Stimulated activated CD4-positive, alpha-beta T cell treated with anti-CD3 and anti-CD28 coated beads, Interleukin-1b, Interleukin-23, amount 100 ng/mL, for 24 hours (primary cell): ENCODE measurements around the gene HOXC10.

Source experiments
- DNase-seq, 4 experiments: peaks; one replicate each; pipeline ENCODE4 v3.0.0-alpha.2; 2020; ENCODE audit warnings: low read depth in 4 of 4, low spot score in 1 of 4

Gene HOXC10

DNA sequence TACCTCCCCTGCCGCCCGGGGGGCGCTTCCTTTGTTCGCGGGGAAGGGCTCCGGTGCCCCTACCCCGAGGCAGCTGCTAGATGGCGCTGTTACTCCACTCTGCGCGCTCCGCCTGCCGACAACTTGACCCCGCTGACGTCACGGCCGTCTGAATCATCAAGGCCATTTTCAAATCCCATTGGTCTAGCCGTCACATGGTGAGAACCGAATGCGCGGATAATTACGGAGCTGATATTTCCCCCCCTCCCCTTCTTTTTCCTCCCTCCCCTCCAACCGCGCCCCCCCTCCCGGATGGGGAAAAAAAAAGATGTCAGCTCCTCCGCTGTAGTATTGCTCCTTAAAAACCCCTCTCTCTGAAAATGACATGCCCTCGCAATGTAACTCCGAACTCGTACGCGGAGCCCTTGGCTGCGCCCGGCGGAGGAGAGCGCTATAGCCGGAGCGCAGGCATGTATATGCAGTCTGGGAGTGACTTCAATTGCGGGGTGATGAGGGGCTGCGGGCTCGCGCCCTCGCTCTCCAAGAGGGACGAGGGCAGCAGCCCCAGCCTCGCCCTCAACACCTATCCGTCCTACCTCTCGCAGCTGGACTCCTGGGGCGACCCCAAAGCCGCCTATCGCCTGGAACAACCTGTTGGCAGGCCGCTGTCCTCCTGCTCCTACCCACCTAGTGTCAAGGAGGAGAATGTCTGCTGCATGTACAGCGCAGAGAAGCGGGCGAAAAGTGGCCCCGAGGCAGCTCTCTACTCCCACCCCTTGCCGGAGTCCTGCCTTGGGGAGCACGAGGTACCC, at the start of gene HOXC10:
HOXC10 (plus strand) TSS at position 246 of the 791 bp plus-strand sequence; CDS start at position 360, 114 bp downstream.
- peak; percentile 51 to 85 (median 68) for DNase-seq

DNA sequence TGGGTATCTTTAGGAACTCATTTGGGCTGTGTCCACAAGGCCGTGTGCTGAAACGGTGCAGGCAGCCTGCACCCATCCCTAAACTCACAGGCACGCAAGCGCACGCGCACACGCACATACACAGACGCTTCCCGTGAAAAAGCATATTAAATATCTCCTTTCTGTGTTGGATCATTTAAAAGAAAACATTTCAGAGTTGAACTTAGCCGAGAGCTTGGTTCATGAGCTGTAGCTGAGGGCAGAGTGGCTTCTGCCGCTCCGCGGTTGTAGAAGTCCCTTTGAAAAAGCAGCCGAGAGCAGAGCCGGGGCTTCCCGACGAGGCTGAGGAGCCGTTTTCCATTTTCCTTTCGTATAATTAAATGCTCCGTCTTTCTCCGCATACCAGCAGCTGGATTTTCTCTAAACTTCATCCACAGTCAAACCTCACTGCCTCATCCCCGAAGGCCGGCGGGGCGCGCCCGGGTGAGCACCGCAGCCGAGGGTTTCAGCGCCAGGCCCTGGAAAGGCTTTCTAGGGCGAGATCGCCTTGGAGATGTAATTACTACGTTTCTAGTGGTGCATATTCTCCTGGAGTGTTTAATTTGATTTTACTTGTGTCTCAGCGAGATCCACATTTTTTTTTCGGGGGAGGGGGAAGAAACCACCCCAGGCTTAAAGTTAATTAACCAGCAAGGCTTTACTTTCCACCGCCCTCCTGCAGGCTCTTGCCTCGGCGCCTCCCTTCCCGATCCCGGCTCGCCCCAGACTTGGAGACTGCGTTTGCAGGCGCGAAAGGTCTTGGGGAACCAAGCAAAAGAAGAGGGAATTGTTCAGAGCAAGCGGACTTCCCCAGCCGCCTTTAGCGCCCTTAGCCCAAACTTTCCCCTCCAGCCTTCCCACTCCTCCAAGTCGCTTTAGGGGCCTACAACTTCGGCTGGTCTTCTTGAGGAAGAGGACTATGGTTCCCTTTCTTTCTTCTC, 49.3 kb upstream of the HOXC10 start:
- no peak for DNase-seq

- no peak for DNase-seq
These were observed 47.8 kb upstream of the HOXC10 start for GRCh38 chr12:53937099-53937498.

DNA sequence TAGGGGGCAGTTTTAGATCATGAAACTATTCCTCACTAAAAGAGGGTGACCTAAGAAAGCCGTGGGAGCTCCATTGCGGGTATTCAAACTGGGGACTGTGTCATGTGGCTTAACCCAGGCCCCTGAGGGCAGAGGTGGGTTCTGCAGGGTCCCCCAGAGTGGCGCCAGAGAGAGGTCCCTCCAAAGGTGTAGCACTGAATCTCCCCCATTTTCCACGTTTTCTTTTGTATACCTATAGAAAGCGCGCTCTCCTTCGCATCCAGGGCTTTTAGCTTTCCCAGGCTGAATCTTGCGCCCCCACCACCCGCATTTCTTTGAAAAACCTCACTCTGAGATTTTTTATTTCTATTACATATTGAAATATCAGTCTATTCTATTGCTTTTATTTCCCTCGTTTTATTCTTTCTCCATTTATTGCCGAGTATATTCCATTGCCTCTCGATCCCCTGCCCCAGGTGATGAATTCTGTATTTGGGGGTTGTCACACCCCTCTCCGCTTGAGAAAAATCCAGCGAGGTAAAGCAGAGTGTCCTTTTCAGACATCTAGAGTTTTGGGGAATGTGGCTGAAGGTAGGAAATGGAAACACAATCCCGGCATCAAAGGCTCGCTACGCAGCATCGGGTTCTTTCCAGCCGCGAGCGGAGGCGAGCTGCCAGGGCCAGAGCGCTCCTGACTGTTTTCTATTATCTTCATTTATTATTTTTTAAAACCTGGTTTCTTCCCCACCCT, 47.2 kb upstream of the HOXC10 start:
- no peak for DNase-seq

DNA sequence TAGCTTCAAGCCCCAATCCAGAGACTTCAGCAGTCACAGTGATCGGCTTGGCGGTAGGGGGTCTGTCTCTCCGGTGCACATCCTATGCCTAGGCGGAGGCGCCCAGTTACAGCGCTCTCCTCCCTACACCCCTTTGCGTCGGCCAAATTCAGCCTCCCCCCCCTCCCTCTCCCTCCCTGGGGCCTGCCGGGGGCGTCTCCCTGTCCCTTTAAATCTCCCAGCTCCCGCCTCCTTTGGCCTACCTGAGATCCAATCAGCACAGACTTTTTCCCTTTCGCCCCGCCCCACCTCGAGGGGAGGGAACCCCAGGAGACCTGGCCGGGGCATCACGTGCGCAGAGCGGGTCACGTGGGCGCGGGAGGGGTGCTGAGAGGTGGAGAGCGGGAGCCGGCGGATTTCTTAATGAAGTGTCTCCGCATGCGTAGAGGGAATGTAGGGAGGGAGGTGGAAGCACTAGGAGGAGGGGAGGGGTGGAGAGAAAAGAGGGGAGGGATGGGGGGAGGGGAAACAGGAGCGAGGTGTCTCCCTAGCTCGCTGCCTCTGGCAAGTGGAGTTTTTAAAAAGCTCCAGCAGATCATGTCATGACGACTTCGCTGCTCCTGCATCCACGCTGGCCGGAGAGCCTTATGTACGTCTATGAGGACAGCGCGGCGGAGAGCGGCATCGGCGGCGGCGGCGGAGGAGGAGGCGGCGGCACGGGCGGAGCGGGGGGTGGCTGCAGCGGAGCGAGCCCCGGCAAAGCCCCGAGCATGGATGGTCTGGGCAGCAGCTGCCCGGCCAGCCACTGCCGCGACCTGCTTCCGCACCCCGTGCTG, 46.4 kb upstream of the HOXC10 start, which contains the start of gene HOXC13:
HOXC13 (plus strand) TSS at position 506 of the 815 bp plus-strand sequence; CDS start at position 582, 76 bp downstream.
- peak in 3 of 4 experiments; percentile 10 to 53 (median 45) for DNase-seq

- no peak for DNase-seq
These were observed 45.5 kb upstream of the HOXC10 start for GRCh38 chr12:53939141-53940108.

- DNase-seq = no peak
These were observed 44.4 kb upstream of the HOXC10 start for GRCh38 chr12:53940443-53941014.

GRCh38 chr12:53941187-53941586, 43.8 kb upstream of the HOXC10 start:
- DNase-seq = no peak

DNA sequence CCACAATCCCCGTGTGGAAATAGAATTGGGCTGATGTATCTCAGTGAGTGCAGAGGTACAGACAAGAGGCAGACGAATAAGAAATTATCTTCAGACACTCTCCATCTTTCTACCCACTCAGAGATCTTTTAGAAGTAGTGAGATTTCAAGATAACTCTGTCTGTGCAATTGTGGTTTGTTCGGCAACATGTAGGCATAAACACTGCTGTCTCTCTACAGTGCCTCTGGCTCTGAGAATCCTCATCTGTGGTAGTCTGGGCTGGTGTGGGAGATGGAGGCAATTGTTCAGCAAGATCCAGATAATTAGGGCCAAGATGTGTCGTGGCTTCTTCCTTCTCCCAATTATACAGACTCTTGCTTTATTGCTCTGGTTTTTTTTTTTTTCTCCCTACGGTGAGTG, 43.2 kb upstream of the HOXC10 start:
- DNase-seq = no peak

DNA sequence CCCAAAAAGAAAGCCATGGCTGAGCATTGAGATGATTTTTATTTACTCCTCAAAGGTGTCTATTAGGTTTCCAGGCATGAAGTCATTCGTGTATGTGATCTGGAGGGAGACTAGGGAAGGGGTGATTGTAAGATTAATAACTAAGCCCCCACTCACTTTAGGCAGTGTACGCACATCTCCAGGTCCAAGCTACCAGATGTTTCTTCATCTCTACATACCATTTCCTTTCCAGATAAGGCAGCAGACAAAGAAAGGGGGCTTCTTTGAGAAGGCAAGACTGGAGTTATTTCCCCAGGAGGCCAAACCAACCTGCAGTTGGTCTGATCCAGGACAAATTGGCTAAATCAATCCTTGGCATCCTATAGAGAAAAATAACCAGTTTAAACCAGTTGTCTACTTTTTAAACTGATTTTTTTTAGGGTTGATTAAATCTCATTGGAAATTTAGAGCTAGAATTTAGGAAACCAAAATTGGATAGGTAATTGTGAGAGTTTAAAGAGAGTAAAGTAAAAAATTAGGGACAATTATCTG, 42.4 kb upstream of the HOXC10 start:
- DNase-seq = no peak

- DNase-seq = no peak
These were observed 40.7 kb upstream of the HOXC10 start for GRCh38 chr12:53944209-53944608.

GRCh38 chr12:53944907-53945847, 39.8 kb upstream of the HOXC10 start:
- DNase-seq = no peak

DNA sequence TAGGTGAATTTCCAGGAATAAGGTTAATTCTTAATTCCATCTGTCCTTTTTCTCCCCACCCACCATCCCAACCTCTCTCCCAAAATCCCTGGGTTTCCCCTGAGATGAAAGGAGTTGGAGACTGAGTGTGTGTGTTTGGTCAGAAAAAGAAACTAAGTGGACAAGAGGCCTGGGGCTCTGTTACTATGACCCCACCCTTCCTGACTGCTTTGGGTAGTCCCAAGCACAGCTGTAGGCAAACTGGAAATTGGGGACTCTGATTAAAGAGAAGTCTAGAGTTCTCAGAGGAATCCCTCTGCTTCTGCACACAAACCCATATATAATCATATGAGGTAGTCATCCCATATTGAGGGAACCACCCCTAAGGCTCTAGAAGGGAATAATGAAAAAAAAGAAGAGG, 37.2 kb upstream of the HOXC10 start:
- no peak for DNase-seq

DNA sequence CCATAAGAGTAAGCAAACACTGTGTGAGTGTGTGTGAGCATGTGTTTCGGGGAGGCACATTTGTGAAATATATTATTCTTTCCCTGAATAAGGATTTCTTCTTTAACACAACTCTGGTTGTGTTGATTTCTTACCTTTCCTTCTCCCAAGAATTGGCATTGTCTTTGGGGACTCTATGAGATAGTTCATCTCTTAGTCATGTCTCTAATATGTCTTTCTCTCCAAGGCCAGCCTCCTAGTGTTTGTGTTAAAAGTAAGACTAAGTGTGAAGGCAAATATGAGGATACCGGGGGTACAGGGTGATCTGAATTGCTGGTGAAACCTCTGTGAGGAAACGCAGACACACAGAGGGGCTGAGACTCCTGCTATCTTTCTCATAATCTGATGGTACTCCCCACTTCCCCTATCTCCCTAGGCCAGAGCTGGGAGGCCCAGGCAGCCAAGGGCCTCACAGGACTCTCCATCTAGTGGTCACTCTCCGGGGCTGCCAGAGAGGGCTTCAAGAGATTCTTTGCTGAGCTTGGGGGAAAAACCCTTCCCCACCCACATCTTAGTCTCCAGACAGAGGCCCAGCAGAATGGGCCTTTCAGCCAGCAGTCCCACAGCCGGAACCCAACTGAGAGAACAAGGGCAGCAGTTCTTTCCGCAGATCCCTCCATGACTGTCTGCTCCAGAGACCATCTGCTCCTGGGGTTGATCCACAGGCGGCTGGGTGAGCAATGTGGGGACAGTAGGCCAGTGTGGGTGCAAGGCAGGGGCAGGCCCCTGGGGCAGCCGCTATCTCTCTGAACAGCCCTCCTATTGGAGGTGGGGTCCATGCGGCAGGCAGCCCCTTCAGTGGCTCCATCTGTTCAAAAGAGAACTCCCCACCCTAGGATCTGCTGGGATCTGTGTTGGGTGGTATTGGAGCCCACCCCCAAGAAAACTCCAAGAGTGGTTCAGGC, 36.0 kb upstream of the HOXC10 start:
- DNase-seq = no peak

- DNase-seq = no peak
These were observed 35.1 kb upstream of the HOXC10 start for GRCh38 chr12:53949631-53950436.

GRCh38 chr12:53950437-53950773, 34.5 kb upstream of the HOXC10 start:
- DNase-seq = no peak
